OCI-LY1 (cell line): ENCODE results near the gene MGAT4B.

ENCODE experiments used
- EZH2 ChIP-seq: fragments of 200-600 bp; sonication (generic), shearing (Covaris generic); IDR thresholded peaks from 2 replicates; pipeline ENCODE4 v1.8.0; 2017; ENCODE audit warnings: borderline replicate concordance, mixed run types, mild to moderate bottlenecking, antibody characterized with exemption, low read length, moderate library complexity, mixed read lengths
- TF ChIP-seq, protein P1 (sequence below): fragments of 200-600 bp; sonication (generic), shearing (Covaris generic); IDR thresholded peaks from 2 replicates; pipeline ENCODE4 v1.5.1; 2017; ENCODE audit warnings: mild to moderate bottlenecking, antibody characterized with exemption, low read length, moderate library complexity, mixed read lengths

DNA sequence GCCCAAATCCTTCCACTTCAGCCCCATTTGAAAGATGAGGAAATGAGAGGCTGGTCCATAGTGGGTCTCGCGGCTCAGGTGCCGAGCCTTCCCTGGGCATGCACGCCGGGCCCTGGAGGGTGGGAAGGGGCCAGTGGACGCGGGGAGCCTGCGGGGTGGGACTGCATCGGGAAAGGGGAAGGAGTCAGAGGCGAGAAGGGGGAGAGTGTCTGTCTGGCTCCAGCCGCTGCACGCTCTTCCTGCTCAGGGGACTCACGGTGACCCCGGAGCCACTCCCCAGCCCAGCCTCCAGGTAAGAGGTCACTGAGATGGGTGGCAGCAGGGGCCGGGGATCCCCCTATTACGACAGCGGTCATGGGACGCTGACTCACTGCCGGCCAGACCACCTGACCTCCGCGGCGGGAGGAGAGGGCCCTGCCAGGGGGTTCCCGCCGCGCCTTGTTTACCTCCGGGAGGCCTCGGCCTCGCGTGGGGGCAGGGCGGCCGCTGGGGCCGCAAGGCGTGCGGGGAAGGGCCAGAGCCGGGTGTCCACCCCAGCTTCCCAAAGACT, 12.2 kb upstream of the MGAT4B start:
- TF ChIP-seq, protein P1, sequence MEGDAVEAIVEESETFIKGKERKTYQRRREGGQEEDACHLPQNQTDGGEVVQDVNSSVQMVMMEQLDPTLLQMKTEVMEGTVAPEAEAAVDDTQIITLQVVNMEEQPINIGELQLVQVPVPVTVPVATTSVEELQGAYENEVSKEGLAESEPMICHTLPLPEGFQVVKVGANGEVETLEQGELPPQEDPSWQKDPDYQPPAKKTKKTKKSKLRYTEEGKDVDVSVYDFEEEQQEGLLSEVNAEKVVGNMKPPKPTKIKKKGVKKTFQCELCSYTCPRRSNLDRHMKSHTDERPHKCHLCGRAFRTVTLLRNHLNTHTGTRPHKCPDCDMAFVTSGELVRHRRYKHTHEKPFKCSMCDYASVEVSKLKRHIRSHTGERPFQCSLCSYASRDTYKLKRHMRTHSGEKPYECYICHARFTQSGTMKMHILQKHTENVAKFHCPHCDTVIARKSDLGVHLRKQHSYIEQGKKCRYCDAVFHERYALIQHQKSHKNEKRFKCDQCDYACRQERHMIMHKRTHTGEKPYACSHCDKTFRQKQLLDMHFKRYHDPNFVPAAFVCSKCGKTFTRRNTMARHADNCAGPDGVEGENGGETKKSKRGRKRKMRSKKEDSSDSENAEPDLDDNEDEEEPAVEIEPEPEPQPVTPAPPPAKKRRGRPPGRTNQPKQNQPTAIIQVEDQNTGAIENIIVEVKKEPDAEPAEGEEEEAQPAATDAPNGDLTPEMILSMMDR: no peak
- no peak for TF ChIP-seq EZH2
